H9 (cell line): ENCODE data around the gene IRF2. TPM values are rescaled to one million over a fixed set of nuclear protein-coding genes. Genes with fewer than 3 reads are reported as not detected.

Experiments
- DNase-seq: peaks from one replicate; pipeline ENCODE4 v3.0.0-alpha.2; 2017
- H2AFZ ChIP-seq: one replicate; pipeline ENCODE4 v1.6.1; 2013; ENCODE audit warnings: mild to moderate bottlenecking, low read length, control low read depth, moderate library complexity
- H2AK5ac ChIP-seq: 2 replicates; pipeline ENCODE4 v1.6.1; 2013; ENCODE audit warnings: low read length, control low read depth, mixed read lengths; ENCODE audit not compliant: insufficient read length
- H2BK120ac ChIP-seq: one replicate; pipeline ENCODE4 v1.6.1; 2013; ENCODE audit warnings: low read depth, mild to moderate bottlenecking, low read length, control low read depth, inconsistent platforms; ENCODE audit not compliant: poor library complexity, severe bottlenecking
- H2BK12ac ChIP-seq: 2 replicates; pipeline ENCODE4 v1.6.1; 2013; ENCODE audit warnings: low read length, control low read depth, mixed read lengths, low read depth; ENCODE audit not compliant: insufficient read length
- H2BK15ac ChIP-seq: 2 replicates; pipeline ENCODE4 v1.6.1; 2013; ENCODE audit warnings: low read depth, low read length, control low read depth
- H2BK20ac ChIP-seq: one replicate; pipeline ENCODE4 v1.6.1; 2013; ENCODE audit warnings: low read depth, mild to moderate bottlenecking, low read length, control low read depth, inconsistent platforms; ENCODE audit not compliant: poor library complexity, severe bottlenecking
- H2BK5ac ChIP-seq: 2 replicates; pipeline ENCODE4 v1.6.1; 2013; ENCODE audit warnings: low read length, control low read depth, mixed read lengths; ENCODE audit not compliant: insufficient read length
- H3K14ac ChIP-seq: 2 replicates; pipeline ENCODE4 v1.6.1; 2013; ENCODE audit warnings: low read length, control low read depth; ENCODE audit not compliant: insufficient read depth
- H3K18ac ChIP-seq: 2 replicates; pipeline ENCODE4 v1.6.1; 2013; ENCODE audit warnings: low read depth, mild to moderate bottlenecking, mixed read lengths, low read length, control low read depth; ENCODE audit not compliant: insufficient read length
- H3K23ac ChIP-seq: 2 replicates; pipeline ENCODE4 v1.6.1; 2013; ENCODE audit warnings: low read length, control low read depth, mixed read lengths, low read depth; ENCODE audit not compliant: insufficient read length
- H3K23me2 ChIP-seq: 2 replicates; pipeline ENCODE4 v1.6.1; 2013; ENCODE audit warnings: low read depth, mild to moderate bottlenecking, mixed read lengths, low read length, control low read depth; ENCODE audit not compliant: insufficient read length, poor library complexity, severe bottlenecking
- H3K27ac ChIP-seq: 2 replicates; pipeline ENCODE4 v1.5.1; 2013; ENCODE audit warnings: low read length, control low read depth, mixed read lengths, low read depth; ENCODE audit not compliant: insufficient read length
- H3K27me3 ChIP-seq: 2 replicates; pipeline ENCODE4 v1.6.1; 2013; ENCODE audit warnings: low read length, control low read depth, inconsistent platforms; ENCODE audit not compliant: insufficient read depth
- H3K4ac ChIP-seq: 2 replicates; pipeline ENCODE4 v1.6.1; 2013; ENCODE audit warnings: low read depth, mild to moderate bottlenecking, control low read depth, inconsistent platforms, low read length, moderate library complexity
- H3K4me1 ChIP-seq: 2 replicates; pipeline ENCODE4 v1.6.1; 2013; ENCODE audit warnings: low read length, control low read depth, inconsistent platforms; ENCODE audit not compliant: insufficient read depth
- H3K4me2 ChIP-seq: 2 replicates; pipeline ENCODE4 v1.6.1; 2013; ENCODE audit warnings: low read length, control low read depth, mixed read lengths; ENCODE audit not compliant: insufficient read length, insufficient read depth
- H3K56ac ChIP-seq: 2 replicates; pipeline ENCODE4 v1.6.1; 2013; ENCODE audit warnings: low read depth, mild to moderate bottlenecking, mixed read lengths, low read length, control low read depth; ENCODE audit not compliant: insufficient read length
- H3K79me1 ChIP-seq: 2 replicates; pipeline ENCODE4 v1.6.1; 2013; ENCODE audit warnings: low read depth, mild to moderate bottlenecking, moderate library complexity, low read length, control low read depth, inconsistent platforms; ENCODE audit not compliant: insufficient read depth, poor library complexity, severe bottlenecking
- H3K79me2 ChIP-seq: 2 replicates; pipeline ENCODE4 v1.6.1; 2013; ENCODE audit warnings: low read length, control low read depth, inconsistent platforms; ENCODE audit not compliant: insufficient read depth
- H3K9ac ChIP-seq: 2 replicates; pipeline ENCODE4 v1.6.1; 2013; ENCODE audit warnings: low read length, control low read depth, mixed read lengths; ENCODE audit not compliant: insufficient read length; ENCODE audit errors: extremely low read depth
- H3K9me3 ChIP-seq: one replicate; pipeline ENCODE4 v1.6.1; 2013; ENCODE audit warnings: low read depth, low read length, inconsistent platforms; ENCODE audit not compliant: control insufficient read depth
- H3T11ph ChIP-seq: one replicate; pipeline ENCODE4 v1.6.1; 2013; ENCODE audit warnings: mild to moderate bottlenecking, low read length, control low read depth, inconsistent platforms
- H4K20me1 ChIP-seq: one replicate; pipeline ENCODE4 v1.6.1; 2013; ENCODE audit not compliant: control insufficient read depth, insufficient read length, insufficient read depth
- H4K5ac ChIP-seq: 2 replicates; pipeline ENCODE4 v1.6.1; 2013; ENCODE audit warnings: low read depth, mild to moderate bottlenecking, mixed read lengths, low read length, control low read depth; ENCODE audit not compliant: insufficient read length
- H4K8ac ChIP-seq: replicated peaks from 2 replicates; pipeline ENCODE4 v1.6.1; 2013; ENCODE audit warnings: low read length, control low read depth, mixed read lengths, low read depth; ENCODE audit not compliant: insufficient read length
- H4K91ac ChIP-seq: 2 replicates; pipeline ENCODE4 v1.6.1; 2013; ENCODE audit warnings: low read depth, mild to moderate bottlenecking, moderate library complexity, mixed read lengths, low read length, control low read depth; ENCODE audit not compliant: insufficient read length
- H3K27ac Mint-ChIP-seq, 3 experiments: 2 replicates in 2 of 3; 3 replicates in 1 of 3; pipeline ENCODE4 v1.8.0; 2020 to 2021; ENCODE audit warnings: mixed read lengths in 3 of 3, mild to moderate bottlenecking in 1 of 3, moderate library complexity in 1 of 3
- H3K27me3 Mint-ChIP-seq: 2 replicates; pipeline ENCODE4 v1.8.0; 2021; ENCODE audit warnings: low read depth, mild to moderate bottlenecking, moderate library complexity, mixed read lengths
- H3K36me3 Mint-ChIP-seq, 3 experiments: 2 replicates in 2 of 3; 3 replicates in 1 of 3; pipeline ENCODE4 v1.8.0; 2020 to 2021; ENCODE audit warnings: low read depth in 3 of 3, mixed read lengths in 3 of 3; ENCODE audit not compliant: insufficient read depth in 1 of 3
- H3K4me1 Mint-ChIP-seq, 2 experiments: 2 replicates each; pipeline ENCODE4 v1.8.0; 2020; ENCODE audit warnings: mixed read lengths in 2 of 2
- H3K4me3 Mint-ChIP-seq, 2 experiments: 2 replicates in 1 of 2; 3 replicates in 1 of 2; pipeline ENCODE4 v1.8.0; 2020 to 2021; ENCODE audit warnings: mild to moderate bottlenecking in 2 of 2, mixed read lengths in 2 of 2, moderate library complexity in 1 of 2
- H3K9me3 Mint-ChIP-seq, 2 experiments: 2 replicates in 1 of 2; 3 replicates in 1 of 2; pipeline ENCODE4 v1.8.0; 2020; ENCODE audit warnings: mild to moderate bottlenecking in 2 of 2, mixed read lengths in 2 of 2, moderate library complexity in 1 of 2
- CTCF ChIP-seq: fragments of 200-600 bp; sonication (generic); conservative IDR thresholded peaks from 3 replicates; pipeline ENCODE4 v1.8.0; 2021; ENCODE audit warnings: antibody characterized with exemption, mild to moderate bottlenecking
- WGBS: extraction: QIAGEN DNeasy Blood & Tissue Kit; methylation state at CpG from one replicate; pipeline ENCODE4 v1.1.7; 2013; ENCODE audit warnings: missing lambda C conversion rate, low lambda C conversion rate, mixed read lengths; ENCODE audit not compliant: insufficient read length; ENCODE audit errors: extremely low coverage; 5-methylcytosine and 5-hydroxymethylcytosine counted together
- total RNA-seq: library from RNA; stranded (reverse); gene quantifications from 2 replicates; pipeline ENCODE4 v1.2.1, GENCODE V29; 2021

The IRF2 gene
- total RNA-seq, 1 experiment from 2014 or later, result 13.5 TPM

DNA sequence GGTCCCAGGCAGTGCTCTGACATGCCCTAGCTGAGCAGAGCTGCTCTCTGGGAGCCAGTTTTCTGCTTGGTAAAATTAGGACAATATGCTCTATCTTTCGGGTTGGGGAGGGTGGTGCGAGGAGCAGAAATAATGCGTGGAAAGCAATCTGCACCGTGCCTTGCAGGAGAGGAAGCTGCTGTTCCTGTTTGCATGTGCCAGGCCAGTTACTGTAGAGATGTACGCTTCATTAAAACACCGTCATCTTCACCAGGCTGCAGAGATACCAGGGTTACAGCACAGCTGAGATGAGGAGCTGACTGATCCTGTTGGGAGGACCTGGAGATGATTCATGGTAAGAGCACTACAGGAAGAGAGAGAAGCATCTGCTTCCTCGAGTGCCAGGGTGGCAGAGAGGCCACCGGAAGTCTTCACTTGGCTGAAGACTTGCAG, 29.5 kb upstream of the IRF2 start:
- no peak overlapping the region for H3K27ac ChIP-seq
- H2BK5ac ChIP-seq, result no peak overlapping the region
- H3K4me1 ChIP-seq, result no peaks in the 10 kb centered on the region
- no peak overlapping the region for H3K9ac ChIP-seq
- Mint-ChIP-seq H3K4me3 (no peak overlapping the region), H3K36me3 (no peaks in the 10 kb centered on the region), H3K4me1 (peaks cover 2 to 3% of the 10 kb centered on the region in 2 experiments; a peak in 1 of 4 replicates), H3K27me3 (no peaks in the 10 kb centered on the region; the same call in 1 of the 2 replicates), H3K9me3 (peaks cover 0 to 3% of the 10 kb centered on the region in 2 experiments; a peak in 1 of 5 replicates), H3K27ac (peak overlapping the region in 2 of 3 experiments; percentile 16 to 21; a peak in 1 of 7 replicates)
- H2AFZ ChIP-seq, result no peak overlapping the region
- H3K23me2 ChIP-seq, result no peaks in the 10 kb centered on the region
- H4K20me1 ChIP-seq, result no peaks in the 10 kb centered on the region
- no peaks in the 10 kb centered on the region for H3K9me3 ChIP-seq
- H3T11ph ChIP-seq, result no peak overlapping the region
- H3K56ac ChIP-seq, result no peak overlapping the region
- H3K4ac ChIP-seq, result no peak overlapping the region
- no peak overlapping the region for H3K18ac ChIP-seq
- no peak overlapping the region for H3K23ac ChIP-seq
- H3K79me2 ChIP-seq, result no peaks in the 10 kb centered on the region
- no peak overlapping the region for H3K4me2 ChIP-seq
- TF ChIP-seq CTCF, result no peak
- H2BK120ac ChIP-seq, result no peak overlapping the region
- H3K14ac ChIP-seq, result no peak overlapping the region
- no peak overlapping the region for H2BK15ac ChIP-seq
- H2AK5ac ChIP-seq, result no peak overlapping the region
- no peak overlapping the region for H2BK12ac ChIP-seq
- H3K27me3 ChIP-seq, result no peaks in the 10 kb centered on the region
- H4K91ac ChIP-seq, result no peak overlapping the region
- H4K5ac ChIP-seq, result no peak overlapping the region
- no CpG with 5 or more reads among the region's 8 CpGs for WGBS
- H4K8ac ChIP-seq, result no peak overlapping the region
- no peak overlapping the region for H2BK20ac ChIP-seq
- no peak for DNase-seq
- H3K79me1 ChIP-seq, result no peaks in the 10 kb centered on the region
